GM23338 (cell line): Measurements from ENCODE around the gene C1QTNF1. TPM values are rescaled to one million over a fixed set of nuclear protein-coding genes. Genes with fewer than 3 reads are reported as not detected.

Source experiments
- ATAC-seq: fragments of 200-7000 bp; cut with Tn5 transposase; 3 replicates; pipeline ENCODE4 v1.9.1; 2020
- DNase-seq: peaks from one replicate; pipeline ENCODE4 v3.0.0-alpha.2; 2015; ENCODE audit warnings: low spot score
- H2AFZ ChIP-seq: fragments of 200-600 bp; sonication (generic); 2 replicates; pipeline ENCODE4 v1.8.0; 2016; ENCODE audit warnings: antibody characterized with exemption, mild to moderate bottlenecking, moderate library complexity
- H3F3A ChIP-seq: fragments of 200-600 bp; sonication (generic); replicated peaks from 2 replicates; pipeline ENCODE4 v1.8.0; 2017; ENCODE audit warnings: antibody characterized with exemption, mixed run types, low read depth
- H3K27ac ChIP-seq: fragments of 200-600 bp; sonication (generic); 2 replicates; pipeline ENCODE4 v1.6.1; 2016; ENCODE audit warnings: low read depth
- H3K27me3 ChIP-seq: fragments of 200-600 bp; sonication (generic); 2 replicates; pipeline ENCODE4 v1.8.0; 2016; ENCODE audit warnings: mild to moderate bottlenecking, mixed run types, moderate library complexity; ENCODE audit not compliant: insufficient read depth
- H3K36me3 ChIP-seq: fragments of 200-600 bp; sonication (generic); 2 replicates; pipeline ENCODE4 v1.8.0; 2016; ENCODE audit warnings: mild to moderate bottlenecking; ENCODE audit not compliant: insufficient read depth
- H3K4me1 ChIP-seq: fragments of 200-600 bp; sonication (generic); 2 replicates; pipeline ENCODE4 v1.8.0; 2016; ENCODE audit warnings: mild to moderate bottlenecking, moderate library complexity; ENCODE audit not compliant: insufficient read depth
- H3K4me2 ChIP-seq: fragments of 200-600 bp; sonication (generic); 2 replicates; pipeline ENCODE4 v1.7.1; 2017; ENCODE audit warnings: mixed run types
- H3K4me3 ChIP-seq: fragments of 200-600 bp; sonication (generic); 2 replicates; pipeline ENCODE4 v1.6.1; 2016; ENCODE audit warnings: mixed run types
- H3K79me2 ChIP-seq: fragments of 200-600 bp; sonication (generic); replicated peaks from 2 replicates; pipeline ENCODE4 v1.8.0; 2017; ENCODE audit warnings: mild to moderate bottlenecking; ENCODE audit not compliant: insufficient read depth
- H3K9me2 ChIP-seq: fragments of 200-600 bp; sonication (generic); 2 replicates; pipeline ENCODE4 v1.8.0; 2017; ENCODE audit not compliant: insufficient read depth
- H4K20me1 ChIP-seq: fragments of 200-600 bp; sonication (generic); replicated peaks from 2 replicates; pipeline ENCODE4 v1.8.0; 2017; ENCODE audit warnings: mild to moderate bottlenecking; ENCODE audit not compliant: insufficient read depth
- H3K27ac Mint-ChIP-seq: 2 replicates; pipeline ENCODE4 v1.8.0; 2020; ENCODE audit warnings: inconsistent platforms, mild to moderate bottlenecking, moderate library complexity, mixed read lengths
- H3K27me3 Mint-ChIP-seq: 3 replicates; pipeline ENCODE4 v1.8.0; 2022; ENCODE audit warnings: low read depth, mild to moderate bottlenecking, moderate library complexity, mixed read lengths, inconsistent platforms; ENCODE audit not compliant: insufficient read depth, poor library complexity
- H3K36me3 Mint-ChIP-seq: 3 replicates; pipeline ENCODE4 v1.8.0; 2021; ENCODE audit warnings: low read depth, mild to moderate bottlenecking, inconsistent platforms, moderate library complexity, mixed read lengths
- H3K4me1 Mint-ChIP-seq: 3 replicates; pipeline ENCODE4 v1.8.0; 2020; ENCODE audit warnings: mild to moderate bottlenecking, inconsistent platforms, mixed read lengths
- H3K4me3 Mint-ChIP-seq: 3 replicates; pipeline ENCODE4 v1.8.0; 2021; ENCODE audit warnings: moderate library complexity, mild to moderate bottlenecking, inconsistent platforms, mixed read lengths
- H3K9me3 Mint-ChIP-seq: 3 replicates; pipeline ENCODE4 v1.8.0; 2020; ENCODE audit warnings: moderate library complexity, mild to moderate bottlenecking, inconsistent platforms, mixed read lengths
- CREB1 ChIP-seq: fragments of 250-450 bp; sonication (Bioruptor Pico); IDR thresholded peaks from 2 replicates; pipeline ENCODE4 v1.5.0; 2020; ENCODE audit warnings: low read depth, mild to moderate bottlenecking, moderate library complexity
- CTCF ChIP-seq, 2 experiments: fragments of 200-600 bp in 1 of 2; sonication (generic) in 1 of 2; conservative IDR thresholded peaks; 2 replicates each; pipeline versions ENCODE4 v1.5.1 to v1.6.1; 2016 to 2017; ENCODE audit warnings: antibody characterized with exemption in 2 of 2, low read depth in 2 of 2, mild to moderate bottlenecking in 2 of 2, moderate library complexity in 1 of 2
- ETS1 ChIP-seq: IDR thresholded peaks from 2 replicates; pipeline ENCODE4 v1.6.1; 2016; ENCODE audit warnings: antibody characterized with exemption
- EZH2 ChIP-seq: fragments of 200-600 bp; sonication (generic); IDR thresholded peaks from one replicate; pipeline ENCODE4 v1.8.0; 2017; ENCODE audit warnings: antibody characterized with exemption, mild to moderate bottlenecking, low read depth; ENCODE audit not compliant: unreplicated experiment
- EZH2phosphoT487 ChIP-seq: fragments of 200-600 bp; sonication (generic); IDR thresholded peaks from one replicate; pipeline ENCODE4 v1.8.1; 2018; ENCODE audit warnings: antibody characterized with exemption; ENCODE audit not compliant: unreplicated experiment
- JUNB ChIP-seq: IDR thresholded peaks from one replicate; pipeline ENCODE4 v1.6.1; 2016; ENCODE audit warnings: antibody characterized with exemption; ENCODE audit not compliant: unreplicated experiment
- NANOG ChIP-seq: IDR thresholded peaks from 2 replicates; pipeline ENCODE4 v1.6.1; 2016; ENCODE audit warnings: antibody characterized with exemption, borderline replicate concordance
- POLR2AphosphoS5 ChIP-seq: IDR thresholded peaks from 2 replicates; pipeline ENCODE4 v1.6.1; 2016; ENCODE audit warnings: antibody characterized with exemption, low read depth
- REST ChIP-seq: IDR thresholded peaks from one replicate; pipeline ENCODE4 v1.6.1; 2018; ENCODE audit warnings: antibody characterized with exemption; ENCODE audit not compliant: unreplicated experiment
- STAT1 ChIP-seq: IDR thresholded peaks from one replicate; pipeline ENCODE4 v1.6.1; 2016; ENCODE audit warnings: antibody characterized with exemption; ENCODE audit not compliant: unreplicated experiment
- ZNF114 ChIP-seq: fragments of 250-450 bp; sonication (Bioruptor Pico); IDR thresholded peaks from 2 replicates; pipeline ENCODE4 v1.5.0; 2020; ENCODE audit warnings: mild to moderate bottlenecking, moderate library complexity
- ZNF462 ChIP-seq: fragments of 250-450 bp; sonication (Bioruptor Pico); IDR thresholded peaks from 2 replicates; pipeline ENCODE4 v1.5.0; 2020; ENCODE audit warnings: mild to moderate bottlenecking, moderate library complexity
- polyA plus RNA-seq: library from polyadenylated mRNA; unstranded; fragments of >200 nt; fragmentation: Nextera tagmentation; extraction: Ambion mirVana; gene quantifications from 2 replicates; pipeline ENCODE4 v1.2.1, GENCODE V29; 2016
- total RNA-seq: library from RNA; depleted of rRNA; stranded (reverse); fragments of >200 nt; shearing (Covaris generic); gene quantifications from 2 replicates; pipeline ENCODE4 v1.2.3, GENCODE V29; 2014

The C1QTNF1 gene
- total and polyA plus RNA-seq, 2 experiments from 2014 or later, result 1.1 to 1.9 TPM

GRCh38 chr17:79073016-79073705 lies 49.2 kb downstream of the C1QTNF1 start (continued):
- TF ChIP-seq REST (no peak), JUNB (no peak), POLR2AphosphoS5 (no peak), EZH2phosphoT487 (no peak), CREB1 (CRISPR knock-in tag) (no peak)

GRCh38 chr17:79073706-79074088 lies 49.7 kb downstream of the C1QTNF1 start:
- Histone ChIP-seq H3F3A (no peaks in the 10 kb centered on the region), H3K27me3 (no peaks in the 10 kb centered on the region), H3K27ac (no peak overlapping the region), H3K4me3 (no peak overlapping the region), H3K4me1 (peaks cover 7% of the 10 kb centered on the region; the same call in 1 of the 2 replicates), H3K9me2 (no peaks in the 10 kb centered on the region), H3K36me3 (no peaks in the 10 kb centered on the region), H3K4me2 (no peak overlapping the region), H2AFZ (no peak overlapping the region), H3K79me2 (no peaks in the 10 kb centered on the region), H4K20me1 (peaks cover 9% of the 10 kb centered on the region)
- no peak overlapping the region for H3K27ac Mint-ChIP-seq
- peaks cover 9% of the 10 kb centered on the region for H3K27me3 Mint-ChIP-seq
- no peaks in the 10 kb centered on the region for H3K9me3 Mint-ChIP-seq
- peaks cover 4% of the 10 kb centered on the region; the same call in 1 of the 3 replicates for H3K36me3 Mint-ChIP-seq
- H3K4me1 Mint-ChIP-seq, result peaks cover 8% of the 10 kb centered on the region; the same call in 2 of the 3 replicates
- no peak for DNase-seq
- ATAC-seq, result no peak
- no peak overlapping the region for H3K4me3 Mint-ChIP-seq
- TF ChIP-seq EZH2 (no peak), CREB1 (CRISPR knock-in tag) (no peak), JUNB (no peak), ZNF462 (CRISPR knock-in tag) (no peak), STAT1 (no peak), POLR2AphosphoS5 (no peak), ZNF114 (no peak), NANOG (no peak), CTCF (conservative IDR thresholded peaks at IDR 0.05; ENCODE audit: low read depth in 2 of 2) (no peak), EZH2phosphoT487 (no peak), ETS1 (no peak)
